ENCODE data around the gene NAV3. TPM values are rescaled to one million over a fixed set of nuclear protein-coding genes. Genes with fewer than 3 reads are reported as not detected.

Gene NAV3
- total RNA-seq (10 to 100 TPM in 1 of 2 donors, 1 to 10 TPM in 1; 6.2 to 40.3 TPM), polyA plus RNA-seq (1 to 10 TPM in 1 of 2 donors, under 1 TPM in 1; 0.25 to 1.6 TPM)
- long read RNA-seq, donor 1, partial matches to known transcripts = 1 of 4 reads
- long read RNA-seq, donor 1, other reads (novel, unspliced or antisense) = 3 of 4 reads
- long read RNA-seq, donor 2, partial matches to known transcripts = 0 of 16 reads
- long read RNA-seq, donor 2, other reads (novel, unspliced or antisense) = 16 of 16 reads

GRCh38 chr12:77830583-77831351 lies at the start of gene NAV3:
NAV3 (plus strand) TSS chr12:77830894; CDS start chr12:77831462, 568 bp downstream.
- no peaks in the 10 kb centered on the region for H3K9me3 ChIP-seq (ENCODE audit: control insufficient read depth, low read length)
- WGBS, 2 donors = 2 to 4% methylated on average over 3 of the region's 3 CpGs
- peak within 1 kb of the TSS in 1 of 2 donors; percentile 1 for H3K4me3 ChIP-seq (ENCODE audit: low read length in 2 of 2)
- peaks cover 0 to 5% of the 10 kb centered on the region in 2 donors for H3K4me1 ChIP-seq (ENCODE audit: control insufficient read depth in 1 of 2, insufficient read depth in 2 of 2, low read length in 2 of 2)
- ATAC-seq (ENCODE audit: low FRiP score) (peak; percentile 57), DNase-seq (no peak)
- intact Hi-C loops (cut with DNase I) = no loop called here
- H3K27ac ChIP-seq (ENCODE audit: low read depth in 1 of 2, low read length in 2 of 2) = no peak within 1 kb of the TSS
- H3K27me3 ChIP-seq (ENCODE audit: control insufficient read depth in 1 of 2, insufficient read depth in 2 of 2, low read length in 1 of 2) = no peaks in the 10 kb centered on the region
- H3K36me3 ChIP-seq (ENCODE audit: control insufficient read depth in 1 of 2, insufficient read depth in 2 of 2, low read length in 1 of 2) = no peaks in the 10 kb centered on the region

GRCh38 chr12:77782034-77782433 lies 48.7 kb upstream of the NAV3 start:
- no peak overlapping the region for H3K27ac ChIP-seq (ENCODE audit: low read depth in 1 of 2, low read length in 2 of 2)
- no peaks in the 10 kb centered on the region for H3K27me3 ChIP-seq (ENCODE audit: control insufficient read depth in 1 of 2, insufficient read depth in 2 of 2, low read length in 1 of 2)
- 36 to 54% methylated on average over 2 of the region's 2 CpGs for WGBS, 2 donors

GRCh38 chr12:77782766-77783165 lies 47.9 kb upstream of the NAV3 start:
- intact Hi-C loops (cut with DNase I) = no loop called here
- no peak overlapping the region for H3K27ac ChIP-seq (ENCODE audit: low read depth in 1 of 2, low read length in 2 of 2)
- no peak for DNase-seq
- H3K36me3 ChIP-seq (ENCODE audit: control insufficient read depth in 1 of 2, insufficient read depth in 2 of 2, low read length in 1 of 2) = no peaks in the 10 kb centered on the region
- no peaks in the 10 kb centered on the region for H3K4me1 ChIP-seq (ENCODE audit: control insufficient read depth in 1 of 2, insufficient read depth in 2 of 2, low read length in 2 of 2)
- ATAC-seq (ENCODE audit: low FRiP score) = no peak
- no peaks in the 10 kb centered on the region for H3K9me3 ChIP-seq (ENCODE audit: control insufficient read depth, low read length)
- no peak overlapping the region for H3K4me3 ChIP-seq (ENCODE audit: low read length in 2 of 2)
- WGBS, 2 donors = 87 to 96% methylated on average over 1 of the region's 1 CpG
- no peaks in the 10 kb centered on the region for H3K27me3 ChIP-seq (ENCODE audit: control insufficient read depth in 1 of 2, insufficient read depth in 2 of 2, low read length in 1 of 2)

More at GRCh38 chr12:77782034-77782433, 48.7 kb upstream of the NAV3 start:
- no peaks in the 10 kb centered on the region for H3K4me1 ChIP-seq (ENCODE audit: control insufficient read depth in 1 of 2, insufficient read depth in 2 of 2, low read length in 2 of 2)
- intact Hi-C loops (cut with DNase I) = no loop called here
- no peak overlapping the region for H3K4me3 ChIP-seq (ENCODE audit: low read length in 2 of 2)
- H3K9me3 ChIP-seq (ENCODE audit: control insufficient read depth, low read length) = no peaks in the 10 kb centered on the region
- DNase-seq (no peak), ATAC-seq (ENCODE audit: low FRiP score) (no peak)
- H3K36me3 ChIP-seq (ENCODE audit: control insufficient read depth in 1 of 2, insufficient read depth in 2 of 2, low read length in 1 of 2) = no peaks in the 10 kb centered on the region

- Histone ChIP-seq H3K27me3 (ENCODE audit: control insufficient read depth in 1 of 2, insufficient read depth in 2 of 2, low read length in 1 of 2) (no peaks in the 10 kb centered on the region), H3K36me3 (ENCODE audit: control insufficient read depth in 1 of 2, insufficient read depth in 2 of 2, low read length in 1 of 2) (no peaks in the 10 kb centered on the region), H3K4me1 (ENCODE audit: control insufficient read depth in 1 of 2, insufficient read depth in 2 of 2, low read length in 2 of 2) (no peaks in the 10 kb centered on the region), H3K4me3 (ENCODE audit: low read length in 2 of 2) (no peak overlapping the region), H3K9me3 (ENCODE audit: control insufficient read depth, low read length) (no peaks in the 10 kb centered on the region), H3K27ac (ENCODE audit: low read depth in 1 of 2, low read length in 2 of 2) (no peak overlapping the region)
- DNase-seq (no peak), ATAC-seq (ENCODE audit: low FRiP score) (no peak)
- intact Hi-C loops (cut with DNase I) = no loop called here
These were observed 45.5 kb upstream of the NAV3 start for GRCh38 chr12:77785211-77785610.

- no peaks in the 10 kb centered on the region for H3K27me3 ChIP-seq (ENCODE audit: control insufficient read depth in 1 of 2, insufficient read depth in 2 of 2, low read length in 1 of 2)
- WGBS, 2 donors = 56 to 60% methylated on average over 5 of the region's 5 CpGs
- no peak for ATAC-seq (ENCODE audit: low FRiP score)
These were observed 44.0 kb upstream of the NAV3 start for GRCh38 chr12:77786675-77787074.

GRCh38 chr12:77788231-77789168 lies 42.2 kb upstream of the NAV3 start:
- Histone ChIP-seq H3K27ac (ENCODE audit: low read depth in 1 of 2, low read length in 2 of 2) (no peak overlapping the region), H3K9me3 (ENCODE audit: control insufficient read depth, low read length) (no peaks in the 10 kb centered on the region), H3K27me3 (ENCODE audit: control insufficient read depth in 1 of 2, insufficient read depth in 2 of 2, low read length in 1 of 2) (no peaks in the 10 kb centered on the region), H3K4me1 (ENCODE audit: control insufficient read depth in 1 of 2, insufficient read depth in 2 of 2, low read length in 2 of 2) (no peaks in the 10 kb centered on the region), H3K4me3 (ENCODE audit: low read length in 2 of 2) (no peak overlapping the region), H3K36me3 (ENCODE audit: control insufficient read depth in 1 of 2, insufficient read depth in 2 of 2, low read length in 1 of 2) (no peaks in the 10 kb centered on the region)
- intact Hi-C loops (cut with DNase I) = no loop called here
- no peak for DNase-seq
- WGBS, 2 donors = 56 to 62% methylated on average over 7 of the region's 7 CpGs
- no peak for ATAC-seq (ENCODE audit: low FRiP score)

More at GRCh38 chr12:77786675-77787074, 44.0 kb upstream of the NAV3 start:
- intact Hi-C loops (cut with DNase I) = no loop called here
- Histone ChIP-seq H3K4me3 (ENCODE audit: low read length in 2 of 2) (no peak overlapping the region), H3K36me3 (ENCODE audit: control insufficient read depth in 1 of 2, insufficient read depth in 2 of 2, low read length in 1 of 2) (no peaks in the 10 kb centered on the region), H3K4me1 (ENCODE audit: control insufficient read depth in 1 of 2, insufficient read depth in 2 of 2, low read length in 2 of 2) (no peaks in the 10 kb centered on the region), H3K27ac (ENCODE audit: low read depth in 1 of 2, low read length in 2 of 2) (no peak overlapping the region), H3K9me3 (ENCODE audit: control insufficient read depth, low read length) (no peaks in the 10 kb centered on the region)
- DNase-seq = no peak

GRCh38 chr12:77795699-77796098 lies 35.0 kb upstream of the NAV3 start:
- intact Hi-C loops (cut with DNase I) = no loop called here
- 72 to 78% methylated on average over 3 of the region's 3 CpGs for WGBS, 2 donors
- H3K4me1 ChIP-seq (ENCODE audit: control insufficient read depth in 1 of 2, insufficient read depth in 2 of 2, low read length in 2 of 2) = no peaks in the 10 kb centered on the region

GRCh38 chr12:77796775-77797174 lies 33.9 kb upstream of the NAV3 start:
- DNase-seq = no peak
- Histone ChIP-seq H3K27me3 (ENCODE audit: control insufficient read depth in 1 of 2, insufficient read depth in 2 of 2, low read length in 1 of 2) (no peaks in the 10 kb centered on the region), H3K9me3 (ENCODE audit: control insufficient read depth, low read length) (no peaks in the 10 kb centered on the region), H3K4me1 (ENCODE audit: control insufficient read depth in 1 of 2, insufficient read depth in 2 of 2, low read length in 2 of 2) (no peaks in the 10 kb centered on the region), H3K4me3 (ENCODE audit: low read length in 2 of 2) (no peak overlapping the region), H3K27ac (ENCODE audit: low read depth in 1 of 2, low read length in 2 of 2) (no peak overlapping the region), H3K36me3 (ENCODE audit: control insufficient read depth in 1 of 2, insufficient read depth in 2 of 2, low read length in 1 of 2) (no peaks in the 10 kb centered on the region)
- 41 to 56% methylated on average over 1 of the region's 1 CpG for WGBS, 2 donors
- no peak for ATAC-seq (ENCODE audit: low FRiP score)
- intact Hi-C loops (cut with DNase I) = no loop called here

More at GRCh38 chr12:77795699-77796098, 35.0 kb upstream of the NAV3 start:
- no peaks in the 10 kb centered on the region for H3K36me3 ChIP-seq (ENCODE audit: control insufficient read depth in 1 of 2, insufficient read depth in 2 of 2, low read length in 1 of 2)
- no peak for DNase-seq
- H3K27ac ChIP-seq (ENCODE audit: low read depth in 1 of 2, low read length in 2 of 2) = no peak overlapping the region
- no peak for ATAC-seq (ENCODE audit: low FRiP score)
- no peak overlapping the region for H3K4me3 ChIP-seq (ENCODE audit: low read length in 2 of 2)
- H3K9me3 ChIP-seq (ENCODE audit: control insufficient read depth, low read length) = no peaks in the 10 kb centered on the region
- H3K27me3 ChIP-seq (ENCODE audit: control insufficient read depth in 1 of 2, insufficient read depth in 2 of 2, low read length in 1 of 2) = no peaks in the 10 kb centered on the region

Data from aorta (tissue), 5 donors.